ENCODE measurements around the gene ANKIB1. TPM values are rescaled to one million over a fixed set of nuclear protein-coding genes. Genes with fewer than 3 reads are reported as not detected.

The ANKIB1 gene
- total RNA-seq, 1 donor from 2014 or later = 52.1 TPM

- Histone ChIP-seq H3K27ac (no peak overlapping the region), H3K9ac (no peak overlapping the region), H3K27me3 (no peaks in the 10 kb centered on the region), H3K79me2 (ENCODE audit: low read depth) (no peaks in the 10 kb centered on the region), H4K20me1 (ENCODE audit: low read depth) (no peaks in the 10 kb centered on the region), H3K4me1 (no peaks in the 10 kb centered on the region), H3K36me3 (peaks cover 21% of the 10 kb centered on the region), H3F3A (ENCODE audit: low read depth) (no peaks in the 10 kb centered on the region), H3K4me2 (no peak overlapping the region), H2AFZ (replicated peaks) (no peak overlapping the region), H3K4me3 (no peak overlapping the region), H3K9me3 (ENCODE audit: low read depth) (no peaks in the 10 kb centered on the region)
- Mint-ChIP-seq H3K27ac (no peak overlapping the region), H3K27me3 (ENCODE audit: insufficient read depth, low read depth) (peaks cover 2% of the 10 kb centered on the region), H3K4me3 (no peak overlapping the region), H3K9me3 (no peaks in the 10 kb centered on the region), H3K36me3 (peaks cover 37% of the 10 kb centered on the region), H3K4me1 (no peaks in the 10 kb centered on the region)
- TF ChIP-seq, protein P1, sequence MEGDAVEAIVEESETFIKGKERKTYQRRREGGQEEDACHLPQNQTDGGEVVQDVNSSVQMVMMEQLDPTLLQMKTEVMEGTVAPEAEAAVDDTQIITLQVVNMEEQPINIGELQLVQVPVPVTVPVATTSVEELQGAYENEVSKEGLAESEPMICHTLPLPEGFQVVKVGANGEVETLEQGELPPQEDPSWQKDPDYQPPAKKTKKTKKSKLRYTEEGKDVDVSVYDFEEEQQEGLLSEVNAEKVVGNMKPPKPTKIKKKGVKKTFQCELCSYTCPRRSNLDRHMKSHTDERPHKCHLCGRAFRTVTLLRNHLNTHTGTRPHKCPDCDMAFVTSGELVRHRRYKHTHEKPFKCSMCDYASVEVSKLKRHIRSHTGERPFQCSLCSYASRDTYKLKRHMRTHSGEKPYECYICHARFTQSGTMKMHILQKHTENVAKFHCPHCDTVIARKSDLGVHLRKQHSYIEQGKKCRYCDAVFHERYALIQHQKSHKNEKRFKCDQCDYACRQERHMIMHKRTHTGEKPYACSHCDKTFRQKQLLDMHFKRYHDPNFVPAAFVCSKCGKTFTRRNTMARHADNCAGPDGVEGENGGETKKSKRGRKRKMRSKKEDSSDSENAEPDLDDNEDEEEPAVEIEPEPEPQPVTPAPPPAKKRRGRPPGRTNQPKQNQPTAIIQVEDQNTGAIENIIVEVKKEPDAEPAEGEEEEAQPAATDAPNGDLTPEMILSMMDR (IDR thresholded peaks at IDR 0.05) = no peak
- TF ChIP-seq EZH2phosphoT487 (IDR thresholded peaks at IDR 0.05) (no peak), EZH2 (IDR thresholded peaks at IDR 0.05) (no peak)
- no peak for DNase-seq (ENCODE audit: low spot score)
Observed at GRCh38 chr7:92228100-92228499, 17.7 kb upstream of the ANKIB1 start.

GRCh38 chr7:92228742-92229141 is 17.0 kb upstream of the ANKIB1 start:
- Histone ChIP-seq H3K9me3 (ENCODE audit: low read depth) (no peaks in the 10 kb centered on the region), H3F3A (ENCODE audit: low read depth) (no peaks in the 10 kb centered on the region), H3K4me1 (no peaks in the 10 kb centered on the region), H4K20me1 (ENCODE audit: low read depth) (no peaks in the 10 kb centered on the region), H3K4me2 (no peak overlapping the region), H3K27me3 (no peaks in the 10 kb centered on the region), H3K4me3 (no peak overlapping the region), H2AFZ (replicated peaks) (no peak overlapping the region), H3K36me3 (peaks cover 21% of the 10 kb centered on the region), H3K9ac (no peak overlapping the region), H3K27ac (no peak overlapping the region), H3K79me2 (ENCODE audit: low read depth) (no peaks in the 10 kb centered on the region)
- peaks cover 39% of the 10 kb centered on the region for H3K36me3 Mint-ChIP-seq
- TF ChIP-seq EZH2phosphoT487 (IDR thresholded peaks at IDR 0.05) (no peak), EZH2 (IDR thresholded peaks at IDR 0.05) (no peak)
- TF ChIP-seq, protein P1 (IDR thresholded peaks at IDR 0.05) = no peak
- no peak overlapping the region for H3K27ac Mint-ChIP-seq
- no peaks in the 10 kb centered on the region for H3K9me3 Mint-ChIP-seq
- H3K27me3 Mint-ChIP-seq (ENCODE audit: insufficient read depth, low read depth) = peaks cover 2% of the 10 kb centered on the region
- no peaks in the 10 kb centered on the region for H3K4me1 Mint-ChIP-seq
- no peak for DNase-seq (ENCODE audit: low spot score)
- H3K4me3 Mint-ChIP-seq = no peak overlapping the region

- Mint-ChIP-seq H3K27ac (no peak overlapping the region), H3K4me3 (no peak overlapping the region), H3K36me3 (peaks cover 41% of the 10 kb centered on the region), H3K27me3 (ENCODE audit: insufficient read depth, low read depth) (no peaks in the 10 kb centered on the region), H3K4me1 (no peaks in the 10 kb centered on the region), H3K9me3 (no peaks in the 10 kb centered on the region)
- H4K20me1 ChIP-seq (ENCODE audit: low read depth) = no peaks in the 10 kb centered on the region
- TF ChIP-seq EZH2phosphoT487 (IDR thresholded peaks at IDR 0.05) (no peak), EZH2 (IDR thresholded peaks at IDR 0.05) (no peak)
- TF ChIP-seq, protein P1 (IDR thresholded peaks at IDR 0.05) = no peak
- H3K4me3 ChIP-seq = no peak overlapping the region
- H3K27ac ChIP-seq = no peak overlapping the region
- H3F3A ChIP-seq (ENCODE audit: low read depth) = no peaks in the 10 kb centered on the region
- H3K9ac ChIP-seq = no peak overlapping the region
- H3K27me3 ChIP-seq = no peaks in the 10 kb centered on the region
- H3K4me1 ChIP-seq = no peaks in the 10 kb centered on the region
- peaks cover 30% of the 10 kb centered on the region for H3K36me3 ChIP-seq
- no peak overlapping the region for H3K4me2 ChIP-seq
- no peak overlapping the region for H2AFZ ChIP-seq (replicated peaks)
- no peak for DNase-seq (ENCODE audit: low spot score)
- H3K79me2 ChIP-seq (ENCODE audit: low read depth) = no peaks in the 10 kb centered on the region
- no peaks in the 10 kb centered on the region for H3K9me3 ChIP-seq (ENCODE audit: low read depth)
Observed at GRCh38 chr7:92230547-92230946, 15.2 kb upstream of the ANKIB1 start.

All from neural progenitor cell (in vitro differentiated cells).